SIG-M5 (cell line): ENCODE results near the gene SORCS2.

Source experiments
- DNase-seq: peaks from one replicate; lab custom pipeline; 2025; lab: John Stamatoyannopoulos, UW

The SORCS2 gene

GRCh38 chr4:7192252-7193029 is at the start of gene SORCS2:
Gene SORCS2, plus strand, starts transcription at chr4:7192538.
- DNase-seq, result no peak

- no peak for DNase-seq
Measured at GRCh38 chr4:7144374-7145290, 47.7 kb upstream of the SORCS2 start.

- no peak for DNase-seq
Measured at GRCh38 chr4:7145291-7145934, 46.9 kb upstream of the SORCS2 start.

- no peak for DNase-seq
Measured at GRCh38 chr4:7146059-7146785, 46.1 kb upstream of the SORCS2 start.

GRCh38 chr4:7146786-7147115 is 45.6 kb upstream of the SORCS2 start:
- DNase-seq, result no peak

GRCh38 chr4:7147261-7147660 is 45.1 kb upstream of the SORCS2 start:
- DNase-seq, result no peak

- no peak for DNase-seq
Measured at GRCh38 chr4:7147661-7148310, 44.6 kb upstream of the SORCS2 start.

- DNase-seq, result no peak
Measured at GRCh38 chr4:7148337-7148736, 44.0 kb upstream of the SORCS2 start.

- DNase-seq, result no peak
Measured at GRCh38 chr4:7150036-7150635, 42.2 kb upstream of the SORCS2 start.

- DNase-seq, result no peak
Measured at GRCh38 chr4:7151668-7152227, 40.6 kb upstream of the SORCS2 start.

GRCh38 chr4:7153711-7154110 is 38.6 kb upstream of the SORCS2 start:
- no peak for DNase-seq

- DNase-seq, result no peak
Measured at GRCh38 chr4:7154351-7154981, 37.9 kb upstream of the SORCS2 start.

- DNase-seq, result no peak
Measured at GRCh38 chr4:7155590-7156071, 36.7 kb upstream of the SORCS2 start.

- DNase-seq, result no peak
Measured at GRCh38 chr4:7156328-7156727, 36.0 kb upstream of the SORCS2 start.

GRCh38 chr4:7156761-7157488 is 35.4 kb upstream of the SORCS2 start:
- no peak for DNase-seq

- no peak for DNase-seq
Measured at GRCh38 chr4:7157666-7158065, 34.7 kb upstream of the SORCS2 start.

GRCh38 chr4:7158081-7158750 is 34.1 kb upstream of the SORCS2 start:
- DNase-seq, result no peak

GRCh38 chr4:7158991-7159390 is 33.3 kb upstream of the SORCS2 start:
- DNase-seq, result no peak

GRCh38 chr4:7159923-7160322 is 32.4 kb upstream of the SORCS2 start:
- DNase-seq, result no peak
